Measurements from ENCODE around the gene ABCA13.

The ABCA13 gene

DNA sequence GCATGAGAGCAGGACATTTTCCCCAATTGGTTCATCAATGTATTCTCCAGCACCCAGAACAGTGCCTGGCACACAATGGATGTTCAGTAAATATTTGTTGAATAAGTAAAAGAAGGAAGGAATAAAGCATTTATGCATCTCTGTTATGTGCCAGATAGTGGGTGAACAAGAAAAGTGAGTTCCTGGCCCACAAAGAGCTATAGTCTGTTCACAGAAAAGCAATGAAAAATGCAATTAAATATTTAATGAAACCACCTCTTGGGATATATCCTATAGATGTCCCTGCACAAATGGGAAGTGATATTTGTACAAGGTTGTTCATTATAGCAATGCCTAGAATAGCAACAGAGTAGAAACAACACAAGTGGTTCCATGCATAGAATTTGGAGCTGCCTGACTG is 2.1 kb downstream of the ABCA13 start:
- TF ChIP-seq POLR2AphosphoS5 (IDR thresholded peaks at IDR 0.05; ENCODE audit: low read depth, low read length) (no peak), SIN3A (IDR thresholded peaks at IDR 0.05; ENCODE audit: borderline replicate concordance, insufficient read depth, low read length) (no peak), FOXP2 (optimal IDR thresholded peaks at IDR 0.05; ENCODE audit: borderline replicate concordance, extremely low read depth, extremely low read length, insufficient read depth) (no peak)

DNA sequence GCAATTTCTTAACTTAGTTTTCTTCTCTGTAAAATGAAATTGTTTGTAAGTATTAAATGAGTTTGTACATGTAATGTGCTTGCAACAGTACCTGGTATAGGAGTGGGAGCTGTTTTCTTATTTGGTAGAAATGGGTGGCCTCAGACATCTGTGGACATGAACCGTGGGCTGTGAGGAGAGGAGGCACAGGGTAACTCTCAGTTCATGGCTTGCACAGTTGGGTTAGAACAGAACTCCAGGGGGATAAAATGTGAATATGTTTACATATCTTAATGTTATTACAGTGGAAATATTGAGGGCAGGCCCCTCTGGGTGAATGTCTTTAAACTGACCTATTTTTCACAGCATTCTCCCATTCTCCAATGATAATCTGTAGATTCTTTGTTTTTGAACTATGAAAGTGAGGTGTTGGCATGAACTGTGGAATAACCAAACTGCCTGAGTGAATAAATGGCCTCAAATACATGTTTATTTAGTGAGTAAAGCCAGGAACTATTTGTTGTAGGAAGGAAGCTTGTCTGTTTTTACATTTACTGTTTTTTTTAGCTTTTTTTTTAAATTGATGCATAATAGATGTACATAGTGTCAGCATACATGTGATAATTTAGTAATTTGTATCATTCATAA is 2.6 kb downstream of the ABCA13 start:
- no peak for TF ChIP-seq TAF1 (IDR thresholded peaks at IDR 0.05; ENCODE audit: borderline replicate concordance, insufficient read depth, low read length)
- no peak for TF ChIP-seq POLR2AphosphoS5 (IDR thresholded peaks at IDR 0.05; ENCODE audit: low read depth, low read length)
- TF ChIP-seq SIN3A (IDR thresholded peaks at IDR 0.05; ENCODE audit: borderline replicate concordance, insufficient read depth, low read length): no peak
- no peak for TF ChIP-seq FOXP2 (optimal IDR thresholded peaks at IDR 0.05; ENCODE audit: borderline replicate concordance, extremely low read depth, extremely low read length, insufficient read depth)
- TF ChIP-seq, protein P1, sequence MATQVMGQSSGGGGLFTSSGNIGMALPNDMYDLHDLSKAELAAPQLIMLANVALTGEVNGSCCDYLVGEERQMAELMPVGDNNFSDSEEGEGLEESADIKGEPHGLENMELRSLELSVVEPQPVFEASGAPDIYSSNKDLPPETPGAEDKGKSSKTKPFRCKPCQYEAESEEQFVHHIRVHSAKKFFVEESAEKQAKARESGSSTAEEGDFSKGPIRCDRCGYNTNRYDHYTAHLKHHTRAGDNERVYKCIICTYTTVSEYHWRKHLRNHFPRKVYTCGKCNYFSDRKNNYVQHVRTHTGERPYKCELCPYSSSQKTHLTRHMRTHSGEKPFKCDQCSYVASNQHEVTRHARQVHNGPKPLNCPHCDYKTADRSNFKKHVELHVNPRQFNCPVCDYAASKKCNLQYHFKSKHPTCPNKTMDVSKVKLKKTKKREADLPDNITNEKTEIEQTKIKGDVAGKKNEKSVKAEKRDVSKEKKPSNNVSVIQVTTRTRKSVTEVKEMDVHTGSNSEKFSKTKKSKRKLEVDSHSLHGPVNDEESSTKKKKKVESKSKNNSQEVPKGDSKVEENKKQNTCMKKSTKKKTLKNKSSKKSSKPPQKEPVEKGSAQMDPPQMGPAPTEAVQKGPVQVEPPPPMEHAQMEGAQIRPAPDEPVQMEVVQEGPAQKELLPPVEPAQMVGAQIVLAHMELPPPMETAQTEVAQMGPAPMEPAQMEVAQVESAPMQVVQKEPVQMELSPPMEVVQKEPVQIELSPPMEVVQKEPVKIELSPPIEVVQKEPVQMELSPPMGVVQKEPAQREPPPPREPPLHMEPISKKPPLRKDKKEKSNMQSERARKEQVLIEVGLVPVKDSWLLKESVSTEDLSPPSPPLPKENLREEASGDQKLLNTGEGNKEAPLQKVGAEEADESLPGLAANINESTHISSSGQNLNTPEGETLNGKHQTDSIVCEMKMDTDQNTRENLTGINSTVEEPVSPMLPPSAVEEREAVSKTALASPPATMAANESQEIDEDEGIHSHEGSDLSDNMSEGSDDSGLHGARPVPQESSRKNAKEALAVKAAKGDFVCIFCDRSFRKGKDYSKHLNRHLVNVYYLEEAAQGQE (IDR thresholded peaks at IDR 0.05; ENCODE audit: insufficient read depth in 1 of 2, low read depth in 2 of 2, low read length in 2 of 2): no peak

DNA sequence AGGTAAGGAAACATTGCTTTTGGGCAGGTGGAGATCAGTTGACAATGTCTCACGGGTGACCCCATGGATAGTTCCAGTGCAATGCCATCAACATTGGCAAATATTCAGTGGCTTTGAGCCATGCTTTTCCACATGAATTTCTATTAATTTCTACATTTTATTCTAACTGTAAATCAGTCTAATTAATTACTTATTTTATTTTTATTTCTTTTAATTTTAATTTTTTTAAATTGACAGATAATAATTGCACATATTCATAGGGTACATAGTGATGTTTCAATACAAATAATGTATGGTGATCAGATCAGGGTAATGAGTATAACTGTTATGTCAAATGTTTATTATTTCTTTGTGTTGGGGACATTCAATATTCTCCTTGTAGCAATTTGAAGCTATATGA is 3.8 kb downstream of the ABCA13 start:
- TF ChIP-seq TAF1 (IDR thresholded peaks at IDR 0.05; ENCODE audit: borderline replicate concordance, insufficient read depth, low read length) (no peak), POLR2AphosphoS5 (IDR thresholded peaks at IDR 0.05; ENCODE audit: low read depth, low read length) (no peak), SIN3A (IDR thresholded peaks at IDR 0.05; ENCODE audit: borderline replicate concordance, insufficient read depth, low read length) (no peak), FOXP2 (optimal IDR thresholded peaks at IDR 0.05; ENCODE audit: borderline replicate concordance, extremely low read depth, extremely low read length, insufficient read depth) (no peak)
- TF ChIP-seq, protein P1 (IDR thresholded peaks at IDR 0.05; ENCODE audit: insufficient read depth in 1 of 2, low read depth in 2 of 2, low read length in 2 of 2): no peak

DNA sequence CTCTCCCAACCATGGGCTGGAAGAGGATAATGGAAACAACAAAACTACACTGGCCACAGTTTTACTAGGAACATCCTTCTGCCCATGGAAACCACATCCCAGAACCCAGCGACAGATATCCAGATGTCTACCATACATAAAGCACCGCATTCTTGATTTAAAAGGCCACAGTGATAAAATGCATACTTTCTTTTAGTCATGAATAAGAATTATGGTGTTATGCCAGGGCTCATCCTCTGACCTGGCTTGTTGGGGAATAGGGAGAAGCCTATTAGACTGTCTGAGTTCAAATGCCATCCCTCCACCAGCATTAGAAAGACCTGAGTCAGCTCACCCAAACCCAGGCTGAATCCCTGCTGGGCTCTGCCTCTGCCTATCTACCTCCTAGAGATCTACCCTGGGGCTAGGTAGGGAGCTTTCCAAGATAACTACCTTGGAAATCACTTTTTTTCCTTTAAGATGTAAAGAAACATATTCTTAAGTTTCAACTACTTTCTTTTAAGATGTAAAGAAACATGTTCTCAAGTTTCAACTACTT is 5.2 kb downstream of the ABCA13 start:
- no peak for TF ChIP-seq SIN3A (IDR thresholded peaks at IDR 0.05; ENCODE audit: borderline replicate concordance, insufficient read depth, low read length)
- TF ChIP-seq FOXP2 (optimal IDR thresholded peaks at IDR 0.05; ENCODE audit: borderline replicate concordance, extremely low read depth, extremely low read length, insufficient read depth): no peak
- no peak for TF ChIP-seq POLR2AphosphoS5 (IDR thresholded peaks at IDR 0.05; ENCODE audit: low read depth, low read length)
- TF ChIP-seq, protein P1 (IDR thresholded peaks at IDR 0.05; ENCODE audit: insufficient read depth in 1 of 2, low read depth in 2 of 2, low read length in 2 of 2): no peak
- TF ChIP-seq TAF1 (IDR thresholded peaks at IDR 0.05; ENCODE audit: borderline replicate concordance, insufficient read depth, low read length): no peak

DNA sequence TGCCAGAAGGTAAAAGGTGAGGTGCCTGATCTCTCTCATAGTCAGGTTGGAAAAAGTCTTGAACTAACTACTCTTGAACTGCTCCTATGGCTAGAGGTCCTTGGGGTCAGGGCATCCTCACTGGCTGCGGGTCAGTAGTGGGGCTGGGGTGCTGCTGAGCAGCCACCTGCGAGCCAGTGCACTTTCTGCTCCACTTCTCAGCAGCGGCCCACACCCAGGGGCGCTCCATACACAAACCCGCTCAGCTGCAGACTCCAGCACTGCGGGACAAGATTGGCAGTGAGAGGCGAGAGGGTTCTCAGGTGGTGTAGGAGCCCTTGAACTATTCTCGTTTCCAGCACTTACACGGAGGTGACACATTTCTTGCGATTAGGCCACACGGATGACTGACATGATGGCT is 6.0 kb downstream of the ABCA13 start:
- TF ChIP-seq SIN3A (IDR thresholded peaks at IDR 0.05; ENCODE audit: borderline replicate concordance, insufficient read depth, low read length) (no peak), TAF1 (IDR thresholded peaks at IDR 0.05; ENCODE audit: borderline replicate concordance, insufficient read depth, low read length) (no peak), FOXP2 (optimal IDR thresholded peaks at IDR 0.05; ENCODE audit: borderline replicate concordance, extremely low read depth, extremely low read length, insufficient read depth) (no peak), POLR2AphosphoS5 (IDR thresholded peaks at IDR 0.05; ENCODE audit: low read depth, low read length) (no peak)
- TF ChIP-seq, protein P1 (IDR thresholded peaks at IDR 0.05; ENCODE audit: insufficient read depth in 1 of 2, low read depth in 2 of 2, low read length in 2 of 2): no peak
